Stimulated activated CD8-positive, alpha-beta memory T cell treated with anti-CD3 and anti-CD28 coated beads, Interleukin-15, amount 100 ng/mL, for 1 hour (primary cell): ENCODE measurements around the gene POFUT1.

Experiments used
- DNase-seq: peaks from one replicate; pipeline ENCODE4 v3.0.0-alpha.2; 2020; ENCODE audit warnings: low read depth

POFUT1 gene

DNA sequence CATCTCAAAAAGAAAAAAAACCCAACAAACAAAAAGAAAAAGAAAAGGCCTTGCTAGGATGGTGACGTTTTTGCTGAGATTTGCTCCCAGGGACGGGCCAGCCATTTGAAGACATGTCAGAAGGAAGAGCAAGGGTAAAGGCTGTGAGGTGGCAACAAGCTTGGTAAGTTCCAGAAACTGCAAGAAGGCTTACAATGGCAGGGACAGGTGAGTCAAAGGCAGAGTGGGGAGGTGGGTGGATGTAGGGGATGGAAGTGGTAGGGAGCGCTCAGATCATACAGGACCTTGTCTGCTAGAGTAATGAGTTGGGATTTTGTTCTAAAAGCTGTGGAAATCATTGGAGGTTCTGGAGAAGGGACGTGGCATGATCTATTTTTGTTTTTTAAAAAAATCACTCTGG, 74.0 kb downstream of the POFUT1 start:
- DNase-seq: no peak

DNA sequence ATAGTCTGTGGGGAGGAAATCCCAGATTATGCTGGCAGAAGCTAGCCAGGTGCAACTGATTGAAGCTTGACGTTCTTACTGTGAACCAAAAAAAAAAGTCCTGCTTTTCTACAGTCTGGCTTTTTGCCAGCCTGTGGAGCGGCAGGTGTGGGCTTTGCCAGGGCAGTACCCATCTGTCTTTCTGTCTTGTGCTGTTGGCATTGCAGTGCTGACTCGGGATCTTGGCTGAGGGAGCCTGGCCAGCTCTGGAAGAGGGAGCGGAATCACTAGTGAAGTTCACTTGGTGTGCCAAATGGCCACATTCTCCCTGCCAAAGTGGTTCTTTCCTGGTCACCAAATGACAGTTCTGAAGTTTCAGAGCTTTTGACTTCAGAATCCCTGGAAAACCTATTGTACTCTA, 74.8 kb downstream of the POFUT1 start:
- no peak for DNase-seq

GRCh38 chr20:32285082-32285620, 77.5 kb downstream of the POFUT1 start:
- DNase-seq: no peak

DNA sequence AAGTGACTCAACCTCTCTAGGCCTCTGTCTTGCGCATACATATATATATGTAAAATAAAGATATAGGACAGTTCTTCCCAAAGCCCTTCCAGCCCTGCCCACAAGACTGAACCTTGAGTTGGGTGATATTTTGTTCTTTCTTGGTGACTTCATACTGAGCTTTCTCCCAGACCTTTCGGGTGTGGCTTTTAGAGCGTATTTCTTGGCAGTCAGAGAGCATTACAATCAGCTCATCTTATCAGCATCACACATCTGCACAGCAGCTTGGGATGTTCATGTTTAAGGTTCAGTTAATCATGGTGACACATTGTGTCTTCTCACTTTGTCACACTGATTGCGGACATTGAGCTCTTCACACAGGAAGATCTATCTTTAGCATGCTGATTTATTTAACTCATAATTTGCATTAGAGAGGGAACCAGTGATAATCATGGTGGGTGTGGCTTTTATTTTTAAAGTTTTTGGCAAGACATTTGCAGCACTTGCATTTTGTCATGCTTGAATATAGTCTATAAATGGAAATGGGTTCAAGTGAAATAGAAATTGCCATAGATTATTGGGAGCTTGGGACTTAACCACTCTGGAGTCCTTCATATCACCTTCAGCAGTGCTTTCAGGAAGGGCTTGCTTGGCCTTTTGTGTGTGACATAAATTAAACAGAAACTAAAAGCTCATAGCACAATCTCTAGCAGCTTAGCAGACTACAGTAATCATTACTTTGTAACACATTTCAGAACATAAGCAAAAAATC, 78.1 kb downstream of the POFUT1 start:
- no peak for DNase-seq

- DNase-seq: no peak
Observed at GRCh38 chr20:32287231-32287638, 79.6 kb downstream of the POFUT1 start.
